K562 (cell line): ENCODE results near the gene CDR2L. TPM values are rescaled to one million over a fixed set of nuclear protein-coding genes. Genes with fewer than 3 reads are reported as not detected.

Experiments used
- ATAC-seq: fragments of 200-7000 bp; cut with Tn5 transposase; 3 replicates; pipeline ENCODE4 v1.9.1; 2020; ENCODE audit warnings: moderate library complexity
- BruUV-seq: library from RNA; stranded (reverse); fragments of 400-500 nt; replicated peaks from 2 replicates; lab custom pipeline; 2021; lab: Mats Ljungman, UMichigan
- CTCF ChIA-PET: fragments of 300-600 bp; formaldehyde crosslinking; extraction: SDS; loops from one replicate; lab custom pipeline; 2021; ENCODE audit warnings: low intra/inter-chr PET ratio; lab: Yijun Ruan, JAX
- POLR2A ChIA-PET: fragments of 300-600, 350-650 bp; sonication (Branson Sonifier 250); formaldehyde crosslinking; extraction: SDS; loops from one replicate; lab custom pipeline; 2021; ENCODE audit warnings: antibody characterized with exemption, inconsistent platforms; lab: Yijun Ruan, JAX
- DNase-seq, 4 experiments: peaks; one replicate each; pipeline versions ENCODE4 v3.0.0 to v3.0.0-alpha.2; 2011 to 2018; ENCODE audit warnings: low spot score in 3 of 4, mixed read lengths in 3 of 4; ENCODE audit errors: extremely low read depth in 1 of 4
- FAIRE-seq: peaks from 2 replicates; lab custom pipeline; 2011; peaks lifted over from hg19 to GRCh38; lab: Jason Lieb, UNC
- H2AFZ ChIP-seq: 2 replicates; pipeline ENCODE4 v1.6.0; 2011; ENCODE audit warnings: low read depth, low read length, control low read depth, inconsistent platforms
- H3K27ac ChIP-seq: fragments of 200-600 bp; 3 replicates; pipeline ENCODE4 v1.8.0; 2011; ENCODE audit warnings: low read depth, mild to moderate bottlenecking, control low read depth, inconsistent platforms, low read length, moderate library complexity, mixed read lengths; ENCODE audit errors: extremely low read depth
- H3K27me3 ChIP-seq, 2 experiments: fragments of 300-600 bp in 1 of 2; 2 replicates in 1 of 2; 3 replicates in 1 of 2; pipeline versions ENCODE4 v1.6.0 to v1.8.0; 2011; ENCODE audit warnings: inconsistent platforms in 2 of 2, low read length in 2 of 2, mild to moderate bottlenecking in 1 of 2, mixed read lengths in 1 of 2, moderate library complexity in 1 of 2; ENCODE audit not compliant: control insufficient read depth in 2 of 2, insufficient read depth in 2 of 2
- H3K36me3 ChIP-seq: fragments of 300-600 bp; 3 replicates; pipeline ENCODE4 v1.8.0; 2011; ENCODE audit warnings: mild to moderate bottlenecking, low read length, inconsistent platforms; ENCODE audit not compliant: control insufficient read depth, insufficient read depth
- H3K4me1 ChIP-seq, 2 experiments: fragments of 200-600 bp in 1 of 2; replicated peaks in 1 of 2; 2 replicates in 1 of 2; 3 replicates in 1 of 2; pipeline versions ENCODE4 v1.5.1 to v1.8.0; 2011; ENCODE audit warnings: inconsistent platforms in 2 of 2, low read length in 2 of 2, mild to moderate bottlenecking in 1 of 2, mixed read lengths in 1 of 2, moderate library complexity in 1 of 2; ENCODE audit not compliant: control insufficient read depth in 2 of 2, insufficient read depth in 2 of 2
- H3K4me2 ChIP-seq: 2 replicates; pipeline ENCODE4 v1.6.1; 2011; ENCODE audit warnings: low read length, control low read depth, inconsistent platforms, mixed read lengths; ENCODE audit not compliant: insufficient read depth
- H3K4me3 ChIP-seq: fragments of 200-600 bp; sonication (generic), shearing (Covaris generic); 2 replicates; pipeline ENCODE4 v1.5.1; 2016; ENCODE audit warnings: control low read depth, inconsistent platforms
- H3K79me2 ChIP-seq: fragments of 200-600 bp; 3 replicates; pipeline ENCODE4 v1.8.0; 2011; ENCODE audit warnings: low read length, inconsistent platforms; ENCODE audit not compliant: control insufficient read depth, insufficient read depth
- H3K9ac ChIP-seq, 2 experiments: 2 replicates each; pipeline versions ENCODE4 v1.6.0 to v1.6.1; 2011; ENCODE audit warnings: low read depth in 2 of 2, low read length in 2 of 2, control low read depth in 1 of 2, inconsistent platforms in 1 of 2, mild to moderate bottlenecking in 1 of 2, mixed read lengths in 1 of 2; ENCODE audit not compliant: insufficient read depth in 1 of 2
- H3K9me1 ChIP-seq: one replicate; pipeline ENCODE4 v1.6.0; 2011; ENCODE audit warnings: inconsistent platforms, mild to moderate bottlenecking, low read length, moderate library complexity; ENCODE audit not compliant: control insufficient read depth, insufficient read depth
- H3K9me3 ChIP-seq: replicated peaks from 2 replicates; pipeline ENCODE4 v1.5.1; 2011; ENCODE audit warnings: low read depth, low read length, inconsistent platforms; ENCODE audit not compliant: control insufficient read depth, insufficient read depth
- H4K20me1 ChIP-seq: replicated peaks from 2 replicates; pipeline ENCODE4 v1.6.1; 2011; ENCODE audit warnings: low read length, inconsistent platforms, mixed read lengths; ENCODE audit not compliant: control insufficient read depth, insufficient read depth
- CEBPB ChIP-seq: fragments of 450-650 bp; IDR thresholded peaks from 2 replicates; pipeline ENCODE4 v1.6.1; 2016; ENCODE audit warnings: missing genetic modification characterization, missing compliant biosample characterization
- CEBPG ChIP-seq, 3 experiments: fragments of 200-800 bp in 1 of 3; sonication (Bioruptor generic) in 1 of 3; sonication (generic) in 1 of 3; formaldehyde crosslinking in 1 of 3; IDR thresholded peaks in 2 of 3; conservative IDR thresholded peaks in 1 of 3; 2 replicates each; pipeline versions ENCODE4 v1.6.1 to v1.8.0; 2016 to 2022; ENCODE audit warnings: missing compliant biosample characterization in 2 of 3, missing genetic modification characterization in 2 of 3, mild to moderate bottlenecking in 1 of 3, missing genetic modification reagents in 1 of 3
- JUND ChIP-seq, 2 experiments: IDR thresholded peaks; 2 replicates in 1 of 2; 3 replicates in 1 of 2; pipeline ENCODE4 v1.6.1; 2011; ENCODE audit warnings: borderline replicate concordance in 2 of 2, low read depth in 2 of 2, low read length in 2 of 2, improper control_type of control experiment in 1 of 2, missing biosample characterization in 1 of 2, missing genetic modification characterization in 1 of 2, missing genetic modification reagents in 1 of 2
- NELFE ChIP-seq: IDR thresholded peaks from 2 replicates; pipeline ENCODE4 v1.6.1; 2011; ENCODE audit warnings: mild to moderate bottlenecking; ENCODE audit not compliant: insufficient read depth, insufficient read length
- SNRNP70 ChIP-seq: fragments of 200-400 bp; formaldehyde crosslinking; optimal IDR thresholded peaks from 2 replicates; pipeline ENCODE3; 2017; ENCODE audit warnings: low read depth, low read length
- ZNF143 ChIP-seq: sonication (generic); formaldehyde crosslinking; IDR thresholded peaks from 2 replicates; pipeline ENCODE4 v1.9.0; 2022; ENCODE audit warnings: mild to moderate bottlenecking, missing genetic modification reagents
- ZNF184 ChIP-seq: sonication (generic); formaldehyde crosslinking; IDR thresholded peaks from 2 replicates; pipeline ENCODE4 v1.5.0; 2020; ENCODE audit warnings: missing genetic modification reagents
- WGBS: fragments of 100-300 bp; shearing (Covaris generic); methylation state at CpG from one replicate; pipeline ENCODE4 v1.1.6; 2016; ENCODE audit warnings: low coverage, mixed read lengths; ENCODE audit not compliant: insufficient coverage; ENCODE audit errors: missing lambda C conversion rate; 5-methylcytosine and 5-hydroxymethylcytosine counted together
- in situ Hi-C: fragments of 300-500 bp; cut with MboI; formaldehyde crosslinking; loops from 4 replicates; pipeline ENCODE4 v1.15.0; 2018; ENCODE audit warnings: inconsistent platforms, mixed read lengths
- intact Hi-C: fragments of 100-400 bp; cut with micrococcal nuclease; formaldehyde crosslinking; loops from 2 replicates; pipeline ENCODE4 v1.14.2; 2022
- polyA plus RNA-seq, 8 experiments: library from polyadenylated mRNA; depleted of rRNA in 4 of 8; stranded (reverse) in 5 of 8; unstranded in 3 of 8; fragments of >200 nt; fragmentation: Nextera tagmentation in 2 of 8; fragmentation: Illumina TruSeq in 1 of 8; extraction: Ambion mirVana in 2 of 8; extraction: Trizol in 1 of 8; gene quantifications; 2 replicates each; pipeline versions ENCODE4 v1.2.1 to v1.2.3, GENCODE V29; 2011 to 2014; ENCODE audit warnings: inconsistent platforms in 1 of 8, missing spikeins in 1 of 8
- total RNA-seq, 7 experiments: library from RNA; depleted of rRNA in 6 of 7; stranded (reverse); fragments of >200 nt in 6 of 7; fragmentation: Illumina TruSeq in 2 of 7; extraction: Trizol in 2 of 7; gene quantifications; 2 replicates each; pipeline versions ENCODE4 v1.2.1 to v1.2.3, GENCODE V29; 2011 to 2021; ENCODE audit warnings: low replicate concordance in 1 of 7
- TF ChIP-seq, protein P1 (sequence below): fragments of 450-650 bp; IDR thresholded peaks from 2 replicates; pipeline ENCODE4 v1.6.1; 2016

Gene CDR2L
- total and polyA plus RNA-seq, 9 of the 15 experiments (the other 6 are each of a cell fraction or from before 2014, with no cell fraction given): 2.7 to 16.0 (median 7.3) TPM

DNA sequence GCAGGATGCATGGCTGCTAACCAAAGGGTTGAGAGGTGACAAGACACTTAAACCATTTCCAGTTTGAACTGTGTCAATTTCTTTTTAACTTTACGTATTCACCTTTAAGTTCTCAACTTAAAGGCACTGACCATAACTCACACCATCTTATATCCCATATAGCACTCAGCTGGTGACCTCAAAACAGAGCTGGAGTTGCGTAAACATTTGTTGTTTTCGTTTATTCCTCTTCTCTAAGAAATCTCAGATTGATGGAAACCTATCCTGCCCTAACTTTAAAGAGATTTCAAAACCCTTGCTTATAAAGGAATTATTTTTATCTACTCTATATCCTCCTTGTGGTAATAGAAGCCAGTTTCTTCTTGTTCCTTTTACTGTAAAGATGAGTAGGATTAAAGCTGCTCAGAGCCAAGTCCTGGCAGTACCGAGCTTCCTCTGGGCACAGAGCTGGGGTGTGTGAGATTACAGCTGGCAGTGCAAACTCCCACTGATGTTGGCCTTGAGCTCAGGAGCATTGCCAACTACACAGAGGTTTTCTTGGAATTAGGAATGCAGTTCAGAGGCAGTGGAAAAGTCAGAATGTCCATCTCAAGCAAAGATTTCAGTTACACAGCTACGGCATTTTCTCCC, 60.9 kb downstream of the CDR2L start:
- DNase-seq (no peak), FAIRE-seq (no peak), ATAC-seq (no peak)
- ChIA-PET POLR2A (interaction anchor here (0.5 to 3.1 kb wide), 16 partner anchors 8 to 684 kb away, joined by 3 to 23 read pairs (median 4); partner anchors contain the start of gene MRPL58), CTCF (interaction anchor here (1.1 kb wide), 1 partner anchor 82 kb away, joined by 3 read pairs; no protein-coding TSS in a partner anchor)
- 23% methylated on average over 5 of the region's 5 CpGs for WGBS
- intact Hi-C loops (no loop called here), in situ Hi-C loops (no loop called here)
- TSS peak; percentile 53 for BruUV-seq
- Histone ChIP-seq H3K9me1 (no peaks in the 10 kb centered on the region), H3K36me3 (peaks cover 35% of the 10 kb centered on the region), H3K9me3 (no peaks in the 10 kb centered on the region), H3K4me3 (peak overlapping the region; percentile 100), H3K4me1 (peaks cover 11 to 15% of the 10 kb centered on the region in 2 experiments), H3K27ac (no peak overlapping the region), H3K4me2 (peak overlapping the region; percentile 96), H2AFZ (no peak overlapping the region), H3K27me3 (no peaks in the 10 kb centered on the region), H3K79me2 (peaks cover 48% of the 10 kb centered on the region), H4K20me1 (no peaks in the 10 kb centered on the region; the same call in 1 of the 2 replicates), H3K9ac (peak overlapping the region; percentile 40 to 88; a peak in 3 of 4 replicates)
- TF ChIP-seq SNRNP70 (no peak), CEBPG (CRISPR knock-in tag; IDR thresholded peaks at IDR 0.05) (no peak), CEBPG (tag; conservative IDR thresholded peaks at IDR 0.05 in 1 of 2, IDR thresholded peaks at IDR 0.05 in 1 of 2) (0 out of 4 replicates have a peak, but pooled peaks of 1 of the 2 experiments have one; percentile 6), CEBPB (tag) (peak; percentile 31; the same call in 1 of the 2 replicates)

DNA sequence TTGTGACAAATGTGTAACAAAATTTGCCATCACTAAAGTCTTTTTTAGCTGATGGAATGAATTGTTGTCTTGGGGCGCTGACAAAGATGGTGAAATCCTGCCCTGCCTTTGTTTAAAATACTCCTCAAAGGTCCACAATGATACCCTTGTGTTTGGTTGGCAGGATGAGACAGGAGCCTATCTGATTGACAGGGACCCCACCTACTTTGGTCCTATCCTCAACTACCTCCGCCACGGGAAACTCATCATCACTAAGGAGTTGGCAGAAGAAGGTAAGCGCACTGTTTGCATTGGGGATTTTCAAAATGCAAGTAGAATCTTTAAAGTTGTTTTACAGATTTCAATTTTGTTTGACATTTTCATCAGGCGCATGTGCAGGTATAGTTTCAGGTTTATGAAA, 61.6 kb downstream of the CDR2L start:
- POLR2A ChIA-PET: interaction anchor here (0.5 to 3.1 kb wide), 11 partner anchors 10 to 176 kb away, joined by 3 to 23 read pairs (median 3); partner anchors contain the start of gene MRPL58
- peaks cover 40% of the 10 kb centered on the region for H3K36me3 ChIP-seq
- H3K4me2 ChIP-seq: no peak overlapping the region
- TF ChIP-seq, protein P1, sequence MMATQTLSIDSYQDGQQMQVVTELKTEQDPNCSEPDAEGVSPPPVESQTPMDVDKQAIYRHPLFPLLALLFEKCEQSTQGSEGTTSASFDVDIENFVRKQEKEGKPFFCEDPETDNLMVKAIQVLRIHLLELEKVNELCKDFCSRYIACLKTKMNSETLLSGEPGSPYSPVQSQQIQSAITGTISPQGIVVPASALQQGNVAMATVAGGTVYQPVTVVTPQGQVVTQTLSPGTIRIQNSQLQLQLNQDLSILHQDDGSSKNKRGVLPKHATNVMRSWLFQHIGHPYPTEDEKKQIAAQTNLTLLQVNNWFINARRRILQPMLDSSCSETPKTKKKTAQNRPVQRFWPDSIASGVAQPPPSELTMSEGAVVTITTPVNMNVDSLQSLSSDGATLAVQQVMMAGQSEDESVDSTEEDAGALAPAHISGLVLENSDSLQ: peak; percentile 77
- TF ChIP-seq ZNF143 (no peak), NELFE (no peak), JUND (IDR thresholded peaks at IDR 0.05; ENCODE audit: borderline replicate concordance, low read depth, low read length) (no peak), JUND (tag; IDR thresholded peaks at IDR 0.05; ENCODE audit: borderline replicate concordance, low read depth, low read length) (no peak), ZNF184 (CRISPR knock-in tag) (no peak)
- TF ChIP-seq, all 486 proteins: peak for 1
- intact Hi-C loops (no loop called here), in situ Hi-C loops (no loop called here)
- WGBS: 76% methylated on average over 5 of the region's 5 CpGs
- no peak overlapping the region for H3K4me3 ChIP-seq
- no peaks in the 10 kb centered on the region for H3K9me1 ChIP-seq
- ATAC-seq (no peak), DNase-seq (peak in 1 of 4 experiments; percentile 9), FAIRE-seq (no peak)
- no peaks in the 10 kb centered on the region for H3K27me3 ChIP-seq
- H3K9ac ChIP-seq: no peak overlapping the region
- H3K79me2 ChIP-seq: peaks cover 48% of the 10 kb centered on the region
- H2AFZ ChIP-seq: no peak overlapping the region
- BruUV-seq: no TSS peak
- CTCF ChIA-PET: no interaction called here
- no peak overlapping the region for H3K27ac ChIP-seq
- H4K20me1 ChIP-seq: no peaks in the 10 kb centered on the region; the same call in 1 of the 2 replicates
- H3K4me1 ChIP-seq: peaks cover 11 to 15% of the 10 kb centered on the region in 2 experiments
- no peaks in the 10 kb centered on the region for H3K9me3 ChIP-seq
